K562 (cell line): Measurements from ENCODE around the gene UBE2E2. TPM values are rescaled to one million over a fixed set of nuclear protein-coding genes. Genes with fewer than 3 reads are reported as not detected.

Experiments
- ATAC-seq: fragments of 200-7000 bp; cut with Tn5 transposase; 3 replicates; pipeline ENCODE4 v1.9.1; 2020; ENCODE audit warnings: moderate library complexity
- BruUV-seq: library from RNA; stranded (reverse); fragments of 400-500 nt; replicated peaks from 2 replicates; lab custom pipeline; 2021; lab: Mats Ljungman, UMichigan
- CTCF ChIA-PET: fragments of 300-600 bp; formaldehyde crosslinking; extraction: SDS; loops from one replicate; lab custom pipeline; 2021; ENCODE audit warnings: low intra/inter-chr PET ratio; lab: Yijun Ruan, JAX
- POLR2A ChIA-PET: fragments of 300-600, 350-650 bp; sonication (Branson Sonifier 250); formaldehyde crosslinking; extraction: SDS; loops from one replicate; lab custom pipeline; 2021; ENCODE audit warnings: antibody characterized with exemption, inconsistent platforms; lab: Yijun Ruan, JAX
- DNase-seq, 4 experiments: peaks; one replicate each; pipeline versions ENCODE4 v3.0.0 to v3.0.0-alpha.2; 2011 to 2018; ENCODE audit warnings: low spot score in 3 of 4, mixed read lengths in 3 of 4; ENCODE audit errors: extremely low read depth in 1 of 4
- FAIRE-seq: peaks from 2 replicates; lab custom pipeline; 2011; peaks lifted over from hg19 to GRCh38; lab: Jason Lieb, UNC
- H2AFZ ChIP-seq: 2 replicates; pipeline ENCODE4 v1.6.0; 2011; ENCODE audit warnings: low read depth, low read length, control low read depth, inconsistent platforms
- H3K27ac ChIP-seq: fragments of 200-600 bp; 3 replicates; pipeline ENCODE4 v1.8.0; 2011; ENCODE audit warnings: low read depth, mild to moderate bottlenecking, control low read depth, inconsistent platforms, low read length, moderate library complexity, mixed read lengths; ENCODE audit errors: extremely low read depth
- H3K27me3 ChIP-seq, 2 experiments: fragments of 300-600 bp in 1 of 2; 2 replicates in 1 of 2; 3 replicates in 1 of 2; pipeline versions ENCODE4 v1.6.0 to v1.8.0; 2011; ENCODE audit warnings: inconsistent platforms in 2 of 2, low read length in 2 of 2, mild to moderate bottlenecking in 1 of 2, mixed read lengths in 1 of 2, moderate library complexity in 1 of 2; ENCODE audit not compliant: control insufficient read depth in 2 of 2, insufficient read depth in 2 of 2
- H3K36me3 ChIP-seq: fragments of 300-600 bp; 3 replicates; pipeline ENCODE4 v1.8.0; 2011; ENCODE audit warnings: mild to moderate bottlenecking, low read length, inconsistent platforms; ENCODE audit not compliant: control insufficient read depth, insufficient read depth
- H3K4me1 ChIP-seq, 2 experiments: fragments of 200-600 bp in 1 of 2; replicated peaks in 1 of 2; 2 replicates in 1 of 2; 3 replicates in 1 of 2; pipeline versions ENCODE4 v1.5.1 to v1.8.0; 2011; ENCODE audit warnings: inconsistent platforms in 2 of 2, low read length in 2 of 2, mild to moderate bottlenecking in 1 of 2, mixed read lengths in 1 of 2, moderate library complexity in 1 of 2; ENCODE audit not compliant: control insufficient read depth in 2 of 2, insufficient read depth in 2 of 2
- H3K4me2 ChIP-seq: 2 replicates; pipeline ENCODE4 v1.6.1; 2011; ENCODE audit warnings: low read length, control low read depth, inconsistent platforms, mixed read lengths; ENCODE audit not compliant: insufficient read depth
- H3K4me3 ChIP-seq: fragments of 200-600 bp; sonication (generic), shearing (Covaris generic); 2 replicates; pipeline ENCODE4 v1.5.1; 2016; ENCODE audit warnings: control low read depth, inconsistent platforms
- H3K79me2 ChIP-seq: fragments of 200-600 bp; 3 replicates; pipeline ENCODE4 v1.8.0; 2011; ENCODE audit warnings: low read length, inconsistent platforms; ENCODE audit not compliant: control insufficient read depth, insufficient read depth
- H3K9ac ChIP-seq, 2 experiments: 2 replicates each; pipeline versions ENCODE4 v1.6.0 to v1.6.1; 2011; ENCODE audit warnings: low read depth in 2 of 2, low read length in 2 of 2, control low read depth in 1 of 2, inconsistent platforms in 1 of 2, mild to moderate bottlenecking in 1 of 2, mixed read lengths in 1 of 2; ENCODE audit not compliant: insufficient read depth in 1 of 2
- H3K9me1 ChIP-seq: one replicate; pipeline ENCODE4 v1.6.0; 2011; ENCODE audit warnings: inconsistent platforms, mild to moderate bottlenecking, low read length, moderate library complexity; ENCODE audit not compliant: control insufficient read depth, insufficient read depth
- H3K9me3 ChIP-seq: replicated peaks from 2 replicates; pipeline ENCODE4 v1.5.1; 2011; ENCODE audit warnings: low read depth, low read length, inconsistent platforms; ENCODE audit not compliant: control insufficient read depth, insufficient read depth
- H4K20me1 ChIP-seq: replicated peaks from 2 replicates; pipeline ENCODE4 v1.6.1; 2011; ENCODE audit warnings: low read length, inconsistent platforms, mixed read lengths; ENCODE audit not compliant: control insufficient read depth, insufficient read depth
- COPS2 ChIP-seq: fragments of 450-650 bp; conservative IDR thresholded peaks from 2 replicates; pipeline ENCODE4 v1.6.1; 2016; ENCODE audit warnings: mild to moderate bottlenecking, moderate library complexity
- CREB3L1 ChIP-seq: fragments of 450-650 bp; IDR thresholded peaks from 2 replicates; pipeline ENCODE4 v1.6.1; 2014; ENCODE audit warnings: low read depth, mild to moderate bottlenecking, moderate library complexity, borderline replicate concordance
- FOXM1 ChIP-seq, 2 experiments: fragments of 450-650 bp in 1 of 2; sonication (generic) in 1 of 2; formaldehyde crosslinking in 1 of 2; IDR thresholded peaks; 2 replicates each; pipeline versions ENCODE4 v1.6.1 to v1.9.0; 2017 to 2022; ENCODE audit warnings: low read depth in 2 of 2, mild to moderate bottlenecking in 2 of 2, missing genetic modification reagents in 1 of 2, moderate library complexity in 1 of 2
- PHF8 ChIP-seq: fragments of 200-600 bp; sonication (generic); IDR thresholded peaks from 2 replicates; pipeline ENCODE4 v1.6.1; 2012; ENCODE audit warnings: mixed run types, mild to moderate bottlenecking, inconsistent platforms, low read length, moderate library complexity, borderline replicate concordance
- SIN3B ChIP-seq: fragments of 450-650 bp; IDR thresholded peaks from 2 replicates; pipeline ENCODE4 v1.6.1; 2017; ENCODE audit warnings: low read depth, mild to moderate bottlenecking, moderate library complexity
- U2AF2 ChIP-seq: fragments of 200-400 bp; formaldehyde crosslinking; optimal IDR thresholded peaks from 2 replicates; pipeline ENCODE3; 2017; ENCODE audit warnings: low read depth, mild to moderate bottlenecking, low read length
- ZBTB43 ChIP-seq: sonication (generic); formaldehyde crosslinking; IDR thresholded peaks from 2 replicates; pipeline ENCODE4 v1.8.0; 2023; ENCODE audit warnings: mild to moderate bottlenecking, missing genetic modification reagents
- ZBTB49 ChIP-seq: sonication (generic); formaldehyde crosslinking; IDR thresholded peaks from 2 replicates; pipeline ENCODE4 v1.8.0; 2022; ENCODE audit warnings: missing genetic modification reagents, mild to moderate bottlenecking, borderline replicate concordance
- ZFX ChIP-seq: sonication (generic); formaldehyde crosslinking; IDR thresholded peaks from 2 replicates; pipeline ENCODE4 v1.8.0; 2022; ENCODE audit warnings: mild to moderate bottlenecking, missing genetic modification reagents, moderate library complexity
- ZNF134 ChIP-seq: fragments of 250-450 bp; sonication (Bioruptor Pico); conservative IDR thresholded peaks from 2 replicates; pipeline ENCODE4 v1.4.0; 2020
- ZNF3 ChIP-seq: fragments of 250-450 bp; sonication (Bioruptor Pico); IDR thresholded peaks from 2 replicates; pipeline ENCODE4 v1.5.0; 2021; ENCODE audit warnings: mild to moderate bottlenecking, moderate library complexity
- WGBS: fragments of 100-300 bp; shearing (Covaris generic); methylation state at CpG from one replicate; pipeline ENCODE4 v1.1.6; 2016; ENCODE audit warnings: low coverage, mixed read lengths; ENCODE audit not compliant: insufficient coverage; ENCODE audit errors: missing lambda C conversion rate; 5-methylcytosine and 5-hydroxymethylcytosine counted together
- in situ Hi-C: fragments of 300-500 bp; cut with MboI; formaldehyde crosslinking; loops from 4 replicates; pipeline ENCODE4 v1.15.0; 2018; ENCODE audit warnings: inconsistent platforms, mixed read lengths
- intact Hi-C: fragments of 100-400 bp; cut with micrococcal nuclease; formaldehyde crosslinking; loops from 2 replicates; pipeline ENCODE4 v1.14.2; 2022
- polyA plus RNA-seq, 8 experiments: library from polyadenylated mRNA; depleted of rRNA in 4 of 8; stranded (reverse) in 5 of 8; unstranded in 3 of 8; fragments of >200 nt; fragmentation: Nextera tagmentation in 2 of 8; fragmentation: Illumina TruSeq in 1 of 8; extraction: Ambion mirVana in 2 of 8; extraction: Trizol in 1 of 8; gene quantifications; 2 replicates each; pipeline versions ENCODE4 v1.2.1 to v1.2.3, GENCODE V29; 2011 to 2014; ENCODE audit warnings: inconsistent platforms in 1 of 8, missing spikeins in 1 of 8
- total RNA-seq, 7 experiments: library from RNA; depleted of rRNA in 6 of 7; stranded (reverse); fragments of >200 nt in 6 of 7; fragmentation: Illumina TruSeq in 2 of 7; extraction: Trizol in 2 of 7; gene quantifications; 2 replicates each; pipeline versions ENCODE4 v1.2.1 to v1.2.3, GENCODE V29; 2011 to 2021; ENCODE audit warnings: low replicate concordance in 1 of 7

UBE2E2 gene
- total and polyA plus RNA-seq, 9 of the 15 experiments (the other 6 are each of a cell fraction or from before 2014, with no cell fraction given) = 0.22 to 5.1 (median 1.9) TPM

- Histone ChIP-seq H3K27ac (no peak overlapping the region), H3K27me3 (no peaks in the 10 kb centered on the region), H3K79me2 (no peaks in the 10 kb centered on the region), H3K4me1 (no peaks in the 10 kb centered on the region), H3K4me2 (no peak overlapping the region), H3K9me3 (no peaks in the 10 kb centered on the region), H2AFZ (no peak overlapping the region), H4K20me1 (no peaks in the 10 kb centered on the region), H3K9ac (no peak overlapping the region), H3K36me3 (no peaks in the 10 kb centered on the region), H3K9me1 (no peaks in the 10 kb centered on the region), H3K4me3 (no peak overlapping the region)
- POLR2A ChIA-PET = interaction anchor here (1.3 kb wide), 1 partner anchor 9 kb away, joined by 3 read pairs; no protein-coding TSS in a partner anchor
- no peak for DNase-seq
- in situ Hi-C loops (no loop called here), intact Hi-C loops (no loop called here)
- BruUV-seq = no TSS peak
- ATAC-seq = peak; percentile 38; the same call in 1 of the 3 replicates
- WGBS = under 1% methylated on average over 10 of the region's 10 CpGs
- no peak for FAIRE-seq
- CTCF ChIA-PET = no interaction called here
- TF ChIP-seq ZNF3 (CRISPR knock-in tag) (no peak), ZFX (CRISPR knock-in tag) (no peak), ZBTB49 (CRISPR knock-in tag) (no peak), PHF8 (no peak), U2AF2 (no peak), ZNF134 (CRISPR knock-in tag) (no peak), FOXM1 (IDR thresholded peaks at IDR 0.05; ENCODE audit: low read depth) (no peak), FOXM1 (CRISPR knock-in tag; IDR thresholded peaks at IDR 0.05; ENCODE audit: low read depth) (no peak), SIN3B (no peak), COPS2 (no peak), ZBTB43 (CRISPR knock-in tag) (no peak), CREB3L1 (no peak)
These were observed 386.5 kb downstream of the UBE2E2 start for GRCh38 chr3:23589602-23590001.
